ENCODE data around the gene MAK. TPM values are rescaled to one million over a fixed set of nuclear protein-coding genes. Genes with fewer than 3 reads are reported as not detected.

Gene MAK
- total RNA-seq, 1 experiment from 2014 or later: 0.20 TPM

DNA sequence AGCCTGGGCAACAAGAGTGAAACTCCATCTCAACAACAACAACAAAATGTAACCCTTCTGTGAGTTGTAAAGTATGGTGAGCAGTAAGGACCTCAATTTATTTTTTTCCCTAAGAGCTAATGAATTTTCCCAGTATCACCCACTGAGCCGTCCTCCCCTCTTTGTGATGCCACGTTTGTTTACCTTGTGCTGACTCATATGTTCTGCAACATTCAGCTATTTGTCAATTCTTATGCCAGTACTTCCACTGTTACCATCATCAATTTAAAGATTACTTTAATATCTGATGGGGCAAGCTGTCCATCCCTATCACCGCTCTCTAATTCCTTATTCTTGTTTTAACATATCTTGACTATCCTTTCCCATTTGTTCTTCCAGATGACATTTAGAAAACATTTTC, 37.5 kb downstream of the MAK start:
- TF ChIP-seq, protein P1, sequence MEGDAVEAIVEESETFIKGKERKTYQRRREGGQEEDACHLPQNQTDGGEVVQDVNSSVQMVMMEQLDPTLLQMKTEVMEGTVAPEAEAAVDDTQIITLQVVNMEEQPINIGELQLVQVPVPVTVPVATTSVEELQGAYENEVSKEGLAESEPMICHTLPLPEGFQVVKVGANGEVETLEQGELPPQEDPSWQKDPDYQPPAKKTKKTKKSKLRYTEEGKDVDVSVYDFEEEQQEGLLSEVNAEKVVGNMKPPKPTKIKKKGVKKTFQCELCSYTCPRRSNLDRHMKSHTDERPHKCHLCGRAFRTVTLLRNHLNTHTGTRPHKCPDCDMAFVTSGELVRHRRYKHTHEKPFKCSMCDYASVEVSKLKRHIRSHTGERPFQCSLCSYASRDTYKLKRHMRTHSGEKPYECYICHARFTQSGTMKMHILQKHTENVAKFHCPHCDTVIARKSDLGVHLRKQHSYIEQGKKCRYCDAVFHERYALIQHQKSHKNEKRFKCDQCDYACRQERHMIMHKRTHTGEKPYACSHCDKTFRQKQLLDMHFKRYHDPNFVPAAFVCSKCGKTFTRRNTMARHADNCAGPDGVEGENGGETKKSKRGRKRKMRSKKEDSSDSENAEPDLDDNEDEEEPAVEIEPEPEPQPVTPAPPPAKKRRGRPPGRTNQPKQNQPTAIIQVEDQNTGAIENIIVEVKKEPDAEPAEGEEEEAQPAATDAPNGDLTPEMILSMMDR (conservative IDR thresholded peaks at IDR 0.05): no peak
- no peak overlapping the region for H3K9ac ChIP-seq (ENCODE audit: extremely low read depth, insufficient read length, low read length)
- H3T11ph ChIP-seq (ENCODE audit: low read length): no peak overlapping the region
- H4K8ac ChIP-seq (replicated peaks; ENCODE audit: insufficient read length, low read depth, low read length): no peak overlapping the region
- H3K4ac ChIP-seq (ENCODE audit: low read depth, low read length): no peak overlapping the region
- H3K4me3 Mint-ChIP-seq: no peak overlapping the region
- H3K79me2 ChIP-seq (ENCODE audit: insufficient read depth, low read length): no peaks in the 10 kb centered on the region
- no peak overlapping the region for H4K5ac ChIP-seq (ENCODE audit: insufficient read length, low read depth, low read length)
- no peaks in the 10 kb centered on the region; the same call in 1 of the 2 replicates for H3K27me3 Mint-ChIP-seq (ENCODE audit: low read depth)
- no peaks in the 10 kb centered on the region for H3K27me3 ChIP-seq (ENCODE audit: insufficient read depth, low read length)
- no peak overlapping the region for H3K18ac ChIP-seq (ENCODE audit: insufficient read length, low read depth, low read length)
- no peak overlapping the region for H3K56ac ChIP-seq (ENCODE audit: insufficient read length, low read depth, low read length)
- DNase-seq: no peak
- no peak overlapping the region for H2BK5ac ChIP-seq (ENCODE audit: insufficient read length, low read length)
- H4K20me1 ChIP-seq (ENCODE audit: control insufficient read depth, insufficient read depth, insufficient read length): no peaks in the 10 kb centered on the region
- no peak overlapping the region for H3K27ac ChIP-seq (ENCODE audit: insufficient read length, low read depth, low read length)
- H3K14ac ChIP-seq (ENCODE audit: insufficient read depth, low read length): no peak overlapping the region
- no peak overlapping the region for H2BK120ac ChIP-seq (ENCODE audit: low read depth, low read length, poor library complexity, severe bottlenecking)
- H3K27ac Mint-ChIP-seq: peak overlapping the region in 2 of 3 experiments; percentile 3 to 64; a peak in 3 of 7 replicates
- no peak overlapping the region for H2BK20ac ChIP-seq (ENCODE audit: low read depth, low read length, poor library complexity, severe bottlenecking)
- no peak overlapping the region for H2AFZ ChIP-seq (ENCODE audit: low read length)
- H2BK15ac ChIP-seq (ENCODE audit: low read depth, low read length): no peak overlapping the region
- no CpG with 5 or more reads among the region's 3 CpGs for WGBS (ENCODE audit: extremely low coverage, insufficient read length, low lambda C conversion rate)
- no peak overlapping the region for H2AK5ac ChIP-seq (ENCODE audit: insufficient read length, low read length)
- H3K79me1 ChIP-seq (ENCODE audit: insufficient read depth, low read depth, low read length, poor library complexity, severe bottlenecking): no peaks in the 10 kb centered on the region
- H3K36me3 Mint-ChIP-seq (ENCODE audit: insufficient read depth in 1 of 3, low read depth in 3 of 3): peaks cover 2 to 4% (median 3%) of the 10 kb centered on the region in 3 experiments; a peak in 2 of 7 replicates
- no peaks in the 10 kb centered on the region for H3K4me1 ChIP-seq (ENCODE audit: insufficient read depth, low read length)
- H3K23ac ChIP-seq (ENCODE audit: insufficient read length, low read depth, low read length): no peak overlapping the region
- no peak overlapping the region for H4K91ac ChIP-seq (ENCODE audit: insufficient read length, low read depth, low read length)
- no peak overlapping the region for H2BK12ac ChIP-seq (ENCODE audit: insufficient read length, low read depth, low read length)
- peaks cover 3% of the 10 kb centered on the region for H3K23me2 ChIP-seq (ENCODE audit: insufficient read length, low read depth, low read length, poor library complexity, severe bottlenecking)
- H3K9me3 Mint-ChIP-seq: no peaks in the 10 kb centered on the region
- H3K4me1 Mint-ChIP-seq: peaks cover 10 to 13% of the 10 kb centered on the region in 2 experiments
- no peaks in the 10 kb centered on the region for H3K9me3 ChIP-seq (ENCODE audit: control insufficient read depth, low read depth, low read length)
- no peak overlapping the region for H3K4me2 ChIP-seq (ENCODE audit: insufficient read depth, insufficient read length, low read length)
